Common myeloid progenitor, CD34-positive (primary cell): ENCODE measurements around the gene AJUBA. TPM values are rescaled to one million over a fixed set of nuclear protein-coding genes. Genes with fewer than 3 reads are reported as not detected.

Experiments
- CTCF ChIA-PET: fragments of 350-600 bp; sonication (Branson Sonifier 250); formaldehyde crosslinking; loops from one replicate; lab custom pipeline; 2021; ENCODE audit warnings: antibody characterized with exemption; lab: Charles Lee
- POLR2A ChIA-PET: fragments of 350-600 bp; sonication (Branson Sonifier 250); formaldehyde crosslinking; loops from one replicate; lab custom pipeline; 2021; ENCODE audit warnings: antibody characterized with exemption; lab: Charles Lee
- DNase-seq, 3 donors: peaks; one replicate each; pipeline versions ENCODE4 v3.0.0 to v3.0.0-alpha.2; 2013
- H3K27ac ChIP-seq, 2 experiments: 1 replicate in 1 of 2; 2 replicates in 1 of 2; pipeline ENCODE4 v1.7.0; 2013; ENCODE audit warnings: inconsistent platforms in 2 of 2, low read length in 2 of 2, mild to moderate bottlenecking in 2 of 2, low read depth in 1 of 2, moderate library complexity in 1 of 2; ENCODE audit not compliant: severe bottlenecking in 2 of 2, insufficient read depth in 1 of 2, poor library complexity in 1 of 2
- H3K27me3 ChIP-seq, 5 experiments: replicated peaks in 2 of 5; 1 replicate in 3 of 5; 2 replicates in 2 of 5; pipeline versions ENCODE4 v1.6.1 to v1.7.0; 2013; ENCODE audit warnings: low read length in 4 of 5, mild to moderate bottlenecking in 2 of 5, moderate library complexity in 2 of 5, inconsistent platforms in 1 of 5; ENCODE audit not compliant: insufficient read depth in 5 of 5, control insufficient read depth in 4 of 5
- H3K36me3 ChIP-seq, 4 experiments: 1 replicate in 2 of 4; 2 replicates in 2 of 4; pipeline versions ENCODE4 v1.6.1 to v1.7.0; 2013; ENCODE audit warnings: low read length in 3 of 4, control low read depth in 1 of 4, mild to moderate bottlenecking in 1 of 4; ENCODE audit not compliant: control insufficient read depth in 4 of 4, insufficient read depth in 4 of 4
- H3K4me1 ChIP-seq, 4 experiments: 1 replicate in 3 of 4; 2 replicates in 1 of 4; pipeline versions ENCODE4 v1.6.1 to v1.7.1; 2013; ENCODE audit warnings: low read length in 3 of 4, mild to moderate bottlenecking in 3 of 4, control low read depth in 1 of 4, inconsistent platforms in 1 of 4, moderate library complexity in 1 of 4; ENCODE audit not compliant: control insufficient read depth in 4 of 4, insufficient read depth in 4 of 4; ENCODE audit errors: control extremely low read depth in 1 of 4
- H3K4me3 ChIP-seq, 7 experiments: 1 replicate in 4 of 7; 2 replicates in 3 of 7; pipeline versions ENCODE4 v1.5.1 to v1.7.0; 2013; ENCODE audit warnings: mild to moderate bottlenecking in 7 of 7, low read length in 6 of 7, moderate library complexity in 6 of 7, inconsistent platforms in 2 of 7, low read depth in 2 of 7, control low read depth in 1 of 7; ENCODE audit not compliant: insufficient read depth in 4 of 7, control insufficient read depth in 1 of 7; ENCODE audit errors: extremely low read depth in 1 of 7
- H3K9me3 ChIP-seq, 5 experiments: 1 replicate in 4 of 5; 2 replicates in 1 of 5; pipeline versions ENCODE4 v1.6.1 to v1.7.1; 2013; ENCODE audit warnings: low read length in 4 of 5, mild to moderate bottlenecking in 2 of 5, inconsistent platforms in 1 of 5, low read depth in 1 of 5, moderate library complexity in 1 of 5; ENCODE audit not compliant: control insufficient read depth in 4 of 5, insufficient read depth in 2 of 5; ENCODE audit errors: control extremely low read depth in 1 of 5
- WGBS: methylation state at CpG from one replicate; pipeline ENCODE4 v1.1.5; 2013; ENCODE audit not compliant: insufficient coverage; 5-methylcytosine and 5-hydroxymethylcytosine counted together
- polyA plus RNA-seq: library from polyadenylated mRNA; unstranded; fragments of 120-200 nt; gene quantifications from one replicate; pipeline ENCODE4 v1.2.1, GENCODE V29; 2013

The AJUBA gene
- polyA plus RNA-seq, result 0.71 TPM

- no peaks in the 10 kb centered on the region for H3K9me3 ChIP-seq
- under 1% methylated on average over 48 of the region's 48 CpGs for WGBS
- H3K4me3 ChIP-seq, result peak within 1 kb of the TSS; percentile 76 to 89 (median 80)
- peak within 1 kb of the TSS in 1 of 2 experiments; percentile 43 for H3K27ac ChIP-seq
- peaks cover 0 to 33% (median 15%) of the 10 kb centered on the region in 5 experiments for H3K27me3 ChIP-seq
- CTCF ChIA-PET, result interaction anchor here (0.8 to 34.1 kb wide), 17 partner anchors 10 to 593 kb away, joined by 3 to 933 read pairs (median 5); partner anchors contain the start of genes CDH24, PRMT5, PSMB11 and REM2
- peaks cover 4 to 35% (median 19%) of the 10 kb centered on the region in 4 experiments for H3K4me1 ChIP-seq
- peak; percentile 82 to 89 (median 87) for DNase-seq
- POLR2A ChIA-PET, result interaction anchor here (0.6 to 1.5 kb wide), 3 partner anchors 18 to 75 kb away, joined by 3 to 4 read pairs (median 4); no protein-coding TSS in a partner anchor
- peaks cover 3 to 6% (median 3%) of the 10 kb centered on the region in 4 experiments for H3K36me3 ChIP-seq
Observed at GRCh38 chr14:22982477-22983245, at the start of gene AJUBA. Gene AJUBA (minus strand): TSS chr14:22982551. CDS start chr14:22982266, 285 bp downstream.

- CTCF ChIA-PET, result interaction anchor here (1.0 to 3.3 kb wide), 6 partner anchors 12 to 45 kb away, joined by 3 to 8 read pairs (median 6); partner anchors contain the start of gene PSMB11
- 100% methylated on average over 4 of the region's 4 CpGs for WGBS
- peaks cover 10 to 48% (median 32%) of the 10 kb centered on the region in 4 experiments for H3K36me3 ChIP-seq
Observed at GRCh38 chr14:23030936-23031335, 48.6 kb upstream of the AJUBA start.

GRCh38 chr14:23028799-23029198 is 46.4 kb upstream of the AJUBA start:
- Histone ChIP-seq H3K4me1 (peaks cover 0 to 16% (median 9%) of the 10 kb centered on the region in 4 experiments), H3K4me3 (no peak overlapping the region), H3K36me3 (peaks cover 20 to 62% (median 43%) of the 10 kb centered on the region in 4 experiments), H3K27me3 (no peaks in the 10 kb centered on the region), H3K27ac (no peak overlapping the region), H3K9me3 (no peaks in the 10 kb centered on the region)
- 70% methylated on average over 2 of the region's 2 CpGs for WGBS
- ChIA-PET POLR2A (no interaction called here), CTCF (interaction anchor here (0.6 to 5.6 kb wide), 5 partner anchors 14 to 34 kb away, joined by 4 to 27 read pairs (median 5); partner anchors contain the start of gene PSMB11)
- peak in 1 of 3 donors; percentile 20 for DNase-seq

More at GRCh38 chr14:23030936-23031335, 48.6 kb upstream of the AJUBA start:
- POLR2A ChIA-PET, result interaction anchor here (0.6 kb wide), 2 partner anchors 9 to 13 kb away, joined by 3 read pairs; no protein-coding TSS in a partner anchor
- DNase-seq, result no peak
- Histone ChIP-seq H3K27ac (no peak overlapping the region), H3K4me3 (no peak overlapping the region), H3K9me3 (no peaks in the 10 kb centered on the region), H3K27me3 (no peaks in the 10 kb centered on the region), H3K4me1 (peaks cover 6 to 20% (median 15%) of the 10 kb centered on the region in 4 experiments)

GRCh38 chr14:23025151-23025814 is 42.9 kb upstream of the AJUBA start:
- DNase-seq, result no peak
- no peaks in the 10 kb centered on the region for H3K9me3 ChIP-seq
- H3K4me1 ChIP-seq, result peaks cover 0 to 7% (median 4%) of the 10 kb centered on the region in 4 experiments
- no peak overlapping the region for H3K4me3 ChIP-seq
- H3K36me3 ChIP-seq, result peaks cover 17 to 46% (median 29%) of the 10 kb centered on the region in 4 experiments
- ChIA-PET POLR2A (no interaction called here), CTCF (interaction anchor here (1.0 to 6.8 kb wide), 7 partner anchors 9 to 51 kb away, joined by 3 to 31 read pairs (median 3); partner anchors contain the start of gene CDH24)
- H3K27me3 ChIP-seq, result no peaks in the 10 kb centered on the region
- H3K27ac ChIP-seq, result no peak overlapping the region
- WGBS, result 93% methylated on average over 3 of the region's 4 CpGs

GRCh38 chr14:23024612-23025075 is 42.3 kb upstream of the AJUBA start:
- DNase-seq, result no peak
- Histone ChIP-seq H3K4me3 (no peak overlapping the region), H3K9me3 (no peaks in the 10 kb centered on the region), H3K27ac (no peak overlapping the region), H3K36me3 (peaks cover 17 to 46% (median 28%) of the 10 kb centered on the region in 4 experiments), H3K4me1 (peaks cover 0 to 7% (median 4%) of the 10 kb centered on the region in 4 experiments), H3K27me3 (no peaks in the 10 kb centered on the region)
- POLR2A ChIA-PET, result no interaction called here
- CTCF ChIA-PET, result interaction anchor here (0.6 to 6.8 kb wide), 9 partner anchors 9 to 63 kb away, joined by 3 to 31 read pairs (median 3); partner anchors contain the start of gene CDH24
- 98% methylated on average over 6 of the region's 7 CpGs for WGBS

- 92% methylated on average over 1 of the region's 2 CpGs for WGBS
- DNase-seq, result no peak
- no peaks in the 10 kb centered on the region for H3K27me3 ChIP-seq
- H3K27ac ChIP-seq, result no peak overlapping the region
- H3K4me1 ChIP-seq, result peaks cover 0 to 2% (median under 1%) of the 10 kb centered on the region in 4 experiments
- peaks cover 16 to 39% (median 25%) of the 10 kb centered on the region in 4 experiments for H3K36me3 ChIP-seq
- ChIA-PET CTCF (interaction anchor here (0.6 to 6.8 kb wide), 9 partner anchors 11 to 586 kb away, joined by 3 to 31 read pairs (median 3); partner anchors contain the start of gene CDH24), POLR2A (interaction anchor here (0.6 kb wide), 1 partner anchor 27 kb away, joined by 4 read pairs; no protein-coding TSS in a partner anchor)
- no peaks in the 10 kb centered on the region for H3K9me3 ChIP-seq
- no peak overlapping the region for H3K4me3 ChIP-seq
Observed at GRCh38 chr14:23023795-23024152, 41.4 kb upstream of the AJUBA start.
